Skeletal muscle tissue (tissue), 5 donors: Measurements from ENCODE around the gene HECW1. TPM values are rescaled to one million over a fixed set of nuclear protein-coding genes. Genes with fewer than 3 reads are reported as not detected.

Experiments used
- H3K27ac ChIP-seq: one replicate; pipeline ENCODE4 v1.7.0; 2013; ENCODE audit warnings: mild to moderate bottlenecking, low read depth, low read length, inconsistent platforms
- H3K27me3 ChIP-seq, 3 donors: one replicate each; pipeline ENCODE4 v1.7.0; 2013; ENCODE audit warnings: low read length in 3 of 3; ENCODE audit not compliant: control insufficient read depth in 3 of 3, insufficient read depth in 3 of 3
- H3K36me3 ChIP-seq, 3 donors: one replicate each; pipeline ENCODE4 v1.7.0; 2013; ENCODE audit warnings: low read length in 3 of 3; ENCODE audit not compliant: control insufficient read depth in 3 of 3, insufficient read depth in 3 of 3
- H3K4me1 ChIP-seq, 3 donors: one replicate each; pipeline ENCODE4 v1.7.0; 2013; ENCODE audit warnings: low read length in 3 of 3, mild to moderate bottlenecking in 3 of 3; ENCODE audit not compliant: control insufficient read depth in 3 of 3, insufficient read depth in 3 of 3
- H3K4me3 ChIP-seq, 3 donors: one replicate each; pipeline ENCODE4 v1.7.0; 2013; ENCODE audit warnings: low read length in 3 of 3
- H3K9ac ChIP-seq, 3 donors: one replicate each; pipeline ENCODE4 v1.7.0; 2013; ENCODE audit warnings: low read length in 3 of 3, mild to moderate bottlenecking in 3 of 3, moderate library complexity in 2 of 3, low read depth in 1 of 3
- H3K9me3 ChIP-seq, 3 donors: one replicate each; pipeline ENCODE4 v1.7.0; 2013; ENCODE audit warnings: low read length in 3 of 3; ENCODE audit not compliant: control insufficient read depth in 3 of 3
- small RNA-seq: library from RNA; depleted of rRNA; stranded (forward); fragments of <200 nt; gene quantifications from one replicate; pipeline ENCODE3, GENCODE V24; 2014
- total RNA-seq: library from RNA; depleted of rRNA; stranded (reverse); fragments of >200 nt; gene quantifications from one replicate; pipeline ENCODE4 v1.2.3, GENCODE V29; 2014
- donor health status: Osteomylitis.

HECW1 gene
- total RNA-seq, 1 donor from 2014 or later: not detected

DNA sequence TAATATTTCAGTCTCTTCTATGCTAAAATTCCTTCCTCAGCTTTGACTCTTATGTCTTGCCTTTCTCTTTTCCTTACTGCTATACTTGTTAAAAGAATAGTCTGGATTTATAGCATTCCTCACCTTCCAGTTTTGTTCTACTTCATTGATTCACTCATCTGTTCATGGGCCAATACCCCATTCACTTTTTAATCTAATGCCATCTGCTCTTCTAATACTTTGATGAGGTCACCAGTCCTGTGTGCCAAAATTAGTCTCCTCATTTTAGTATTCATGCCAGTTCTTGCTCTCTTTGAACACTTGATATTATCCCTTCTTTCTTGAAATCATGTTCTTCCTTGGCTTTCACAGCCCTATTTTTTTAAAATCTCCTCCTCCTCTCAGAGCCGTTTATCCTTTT lies 489.8 kb downstream of the HECW1 start:
- no peaks in the 10 kb centered on the region for H3K4me1 ChIP-seq
- no peaks in the 10 kb centered on the region for H3K9me3 ChIP-seq
- H3K9ac ChIP-seq: no peak overlapping the region
- no peak overlapping the region for H3K4me3 ChIP-seq
- H3K27me3 ChIP-seq: no peaks in the 10 kb centered on the region
- peaks cover 0 to 4% (median 0%) of the 10 kb centered on the region in 3 donors for H3K36me3 ChIP-seq
- no peak overlapping the region for H3K27ac ChIP-seq

- no peaks in the 10 kb centered on the region for H3K27me3 ChIP-seq
- no peaks in the 10 kb centered on the region for H3K9me3 ChIP-seq
- no peak overlapping the region for H3K27ac ChIP-seq
- no peaks in the 10 kb centered on the region for H3K4me1 ChIP-seq
- no peak overlapping the region for H3K4me3 ChIP-seq
- no peak overlapping the region for H3K9ac ChIP-seq
- peaks cover 0 to 9% (median 4%) of the 10 kb centered on the region in 3 donors for H3K36me3 ChIP-seq
Measured at GRCh38 chr7:43604251-43604650, 491.8 kb downstream of the HECW1 start.

DNA sequence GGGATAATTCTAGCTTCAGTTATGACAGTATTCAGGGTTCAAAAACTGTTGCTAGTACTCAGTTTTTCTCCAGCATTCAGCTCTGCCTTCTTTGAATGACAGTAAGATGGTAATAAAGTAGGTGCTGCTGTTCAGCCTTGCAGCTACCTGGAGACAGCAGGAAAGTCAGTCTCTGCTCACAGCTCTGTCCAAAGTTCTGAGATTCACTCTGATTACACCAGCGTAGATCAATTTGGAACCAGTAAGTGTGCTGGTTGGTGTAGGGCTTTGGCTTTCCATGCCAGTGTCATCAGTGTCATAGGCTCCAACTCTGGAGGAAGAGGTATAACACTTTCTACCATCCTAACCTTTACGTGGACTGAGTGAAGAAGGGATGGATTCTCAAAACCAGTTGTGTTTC lies 496.6 kb downstream of the HECW1 start:
- H3K36me3 ChIP-seq: peaks cover 0 to 7% (median 4%) of the 10 kb centered on the region in 3 donors
- no peak overlapping the region for H3K9ac ChIP-seq

DNA sequence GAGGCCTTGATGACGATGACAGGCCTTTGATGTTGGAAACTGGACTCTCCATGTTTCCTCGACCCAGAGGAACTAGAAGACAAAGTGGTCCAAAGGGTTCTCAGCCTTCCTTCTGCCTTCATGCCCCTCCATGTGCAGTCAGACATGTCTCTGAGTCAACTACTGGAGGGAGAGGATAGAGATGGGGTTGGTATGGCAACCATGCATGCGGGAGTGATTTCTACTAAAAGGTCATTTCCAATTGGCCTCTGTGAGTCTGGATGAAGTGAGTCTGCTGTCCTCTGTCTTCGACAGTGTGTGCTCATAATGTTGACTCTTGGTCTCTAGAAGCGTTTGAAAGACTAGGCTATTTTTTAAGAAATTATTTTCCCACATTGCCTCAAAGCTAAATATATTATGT lies 499.7 kb downstream of the HECW1 start:
- Histone ChIP-seq H3K4me3 (no peak overlapping the region), H3K27ac (no peak overlapping the region), H3K36me3 (peaks cover 0 to 7% (median 4%) of the 10 kb centered on the region in 3 donors), H3K4me1 (peaks cover 5 to 14% (median 10%) of the 10 kb centered on the region in 3 donors), H3K9ac (no peak overlapping the region), H3K9me3 (no peaks in the 10 kb centered on the region), H3K27me3 (no peaks in the 10 kb centered on the region)

More for the DNA sequence above, 496.6 kb downstream of the HECW1 start:
- Histone ChIP-seq H3K27ac (no peak overlapping the region), H3K9me3 (no peaks in the 10 kb centered on the region), H3K4me1 (peaks cover 5 to 14% (median 10%) of the 10 kb centered on the region in 3 donors), H3K27me3 (no peaks in the 10 kb centered on the region), H3K4me3 (no peak overlapping the region)

DNA sequence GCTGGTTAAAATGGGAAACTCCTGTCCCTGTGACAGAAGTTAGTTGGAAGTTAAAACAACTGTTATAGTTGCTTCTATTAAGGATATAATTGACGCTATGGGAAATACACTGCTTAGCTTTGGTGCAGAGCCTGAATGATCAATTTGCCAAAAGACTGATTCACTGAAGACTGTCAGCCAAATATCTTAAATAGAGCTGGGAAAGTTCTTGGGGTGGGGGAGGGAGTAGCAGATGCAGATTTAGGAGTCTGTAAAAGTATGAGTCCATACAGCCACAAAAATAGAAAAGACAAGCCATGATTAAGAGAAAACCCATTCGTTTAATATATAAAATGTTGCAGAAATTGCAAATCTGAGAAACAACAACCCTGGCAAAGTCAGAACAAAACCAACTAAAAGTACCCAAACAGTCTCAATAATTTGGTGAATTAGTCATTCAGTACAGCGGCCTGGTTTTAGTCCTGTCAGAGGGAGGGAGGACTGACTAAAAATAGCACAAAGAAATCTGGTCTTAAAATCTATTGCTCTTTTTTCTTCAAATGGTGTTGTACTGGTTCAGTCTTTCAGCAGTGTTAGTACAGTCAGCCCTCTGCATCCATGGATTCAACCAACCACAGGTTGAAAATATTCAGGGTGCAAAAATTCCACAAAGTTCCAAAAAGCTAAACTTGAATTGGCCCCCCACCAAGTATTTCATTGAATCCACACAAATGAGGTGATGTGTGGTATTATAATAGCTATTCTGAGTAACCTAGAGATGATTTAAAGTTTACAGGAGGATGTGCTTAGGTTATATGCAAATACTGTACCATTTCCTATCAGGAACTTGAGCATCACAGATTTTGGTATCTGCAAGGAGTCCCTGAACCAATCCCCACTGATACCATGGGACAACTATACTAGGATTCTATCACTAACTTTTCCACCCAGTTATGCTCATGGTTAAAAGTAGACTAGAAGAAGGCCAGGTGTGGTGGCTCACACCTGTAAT lies 500.4 kb downstream of the HECW1 start:
- Histone ChIP-seq H3K4me3 (no peak overlapping the region), H3K27me3 (no peaks in the 10 kb centered on the region), H3K4me1 (peaks cover 5 to 14% (median 10%) of the 10 kb centered on the region in 3 donors), H3K36me3 (peaks cover 0 to 7% (median 4%) of the 10 kb centered on the region in 3 donors), H3K27ac (no peak overlapping the region), H3K9ac (no peak overlapping the region), H3K9me3 (no peaks in the 10 kb centered on the region)

Small RNAs within 50 kb of the gene (small RNA-seq; reads per million reads assigned to genes)
- gene MIR3943 (not detected), gene RF00019 (not detected), gene RNU6-575P (not detected), gene RNU7-35P (not detected)

Other genes starting within 250 kb of the HECW1 start
- 2.1 TPM for gene C7orf25, start 200.6 kb upstream of the HECW1 start, total RNA-seq
- gene PSMA2, start 180.5 kb upstream of the HECW1 start, total RNA-seq: 54.3 TPM
- gene MRPL32, start 180.3 kb upstream of the HECW1 start, total RNA-seq: 41.2 TPM